GM19372 (cell line): Measurements from ENCODE around the gene ACVR1B.

Experiments
- ATAC-seq: cut with Tn5 transposase; IDR thresholded peaks from one replicate; pipeline ENCODE4 v1.9.1; 2021; ENCODE audit warnings: mild to moderate bottlenecking, low read depth, moderate library complexity; ENCODE audit not compliant: unreplicated experiment

Gene ACVR1B

DNA sequence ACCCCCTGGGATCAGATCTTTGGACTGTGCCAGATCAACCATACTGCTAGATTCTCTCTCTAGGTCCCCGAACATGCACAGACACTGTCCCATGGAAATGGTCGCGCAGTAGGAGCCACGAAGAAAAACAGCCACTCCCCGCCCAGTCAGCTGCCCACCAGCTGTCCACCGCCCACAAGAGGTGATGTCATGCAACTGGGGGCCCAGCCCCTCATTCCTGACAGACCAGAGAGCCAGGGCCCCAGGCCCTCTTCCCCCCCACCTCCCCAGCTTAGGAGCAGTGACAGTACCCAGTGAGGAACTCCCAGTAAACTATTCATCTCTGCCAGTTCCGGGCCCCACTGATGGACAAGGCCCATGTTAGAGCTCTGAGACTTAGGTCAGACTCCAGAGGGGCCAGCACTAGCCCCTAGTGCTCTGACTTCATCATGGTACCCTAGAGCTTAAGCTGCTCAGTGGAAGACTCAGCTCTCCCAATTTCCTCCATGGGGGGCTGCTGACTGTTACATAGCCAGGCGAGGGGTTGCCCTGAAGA lies 51.6 kb downstream of the ACVR1B start:
- no peak for ATAC-seq

DNA sequence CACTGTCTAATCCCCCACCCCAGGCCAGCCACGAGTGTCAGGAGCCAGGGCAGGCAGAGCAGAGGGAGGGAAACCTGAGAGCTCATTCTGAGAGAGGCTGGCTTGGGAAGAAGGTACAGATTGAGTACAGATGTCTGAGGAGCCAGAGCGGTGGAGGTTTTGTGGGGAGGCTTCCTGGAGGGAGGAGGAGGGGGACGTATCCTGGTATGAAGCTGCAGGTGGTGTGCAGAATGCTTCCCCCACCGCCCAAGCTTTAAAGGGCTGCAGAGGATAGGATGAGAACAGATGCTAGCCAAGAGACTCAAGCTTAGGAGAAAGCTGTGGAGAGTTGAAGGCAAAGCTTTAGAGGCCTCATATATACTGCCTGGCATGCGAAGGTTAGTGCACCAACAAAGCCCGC lies 52.1 kb downstream of the ACVR1B start:
- ATAC-seq, result no peak

DNA sequence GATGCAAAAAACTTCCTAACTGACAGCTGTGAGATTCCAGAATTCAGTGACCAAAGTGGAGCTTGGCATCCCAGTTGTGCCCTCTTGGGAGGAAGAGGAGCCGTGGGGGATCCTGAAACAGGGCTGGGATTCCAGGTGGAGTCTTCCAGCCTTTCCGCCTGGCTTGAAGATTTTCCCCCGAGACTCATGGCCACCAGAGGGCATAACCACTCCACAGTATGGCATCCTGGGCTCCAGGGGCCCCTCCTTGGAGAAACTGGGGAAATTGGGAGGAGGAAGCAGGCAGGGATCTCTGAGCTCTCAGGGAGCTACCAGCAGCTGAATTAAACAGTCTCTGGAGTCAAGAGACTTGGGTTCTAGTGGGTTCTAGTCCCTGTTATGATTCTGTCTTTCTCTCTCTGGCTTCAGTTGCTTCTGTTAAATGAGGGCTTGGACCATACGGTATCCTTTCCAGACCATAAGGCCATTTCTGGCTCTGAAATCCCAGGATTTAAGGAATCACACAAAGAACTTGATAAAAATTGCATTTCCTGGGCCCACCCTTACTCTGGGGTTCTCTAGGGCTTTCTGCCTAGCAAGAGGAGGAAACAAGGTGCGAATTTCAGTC lies 52.6 kb downstream of the ACVR1B start:
- ATAC-seq, result no peak

GRCh38 chr12:52005218-52005902 lies 53.9 kb downstream of the ACVR1B start:
- ATAC-seq, result no peak

DNA sequence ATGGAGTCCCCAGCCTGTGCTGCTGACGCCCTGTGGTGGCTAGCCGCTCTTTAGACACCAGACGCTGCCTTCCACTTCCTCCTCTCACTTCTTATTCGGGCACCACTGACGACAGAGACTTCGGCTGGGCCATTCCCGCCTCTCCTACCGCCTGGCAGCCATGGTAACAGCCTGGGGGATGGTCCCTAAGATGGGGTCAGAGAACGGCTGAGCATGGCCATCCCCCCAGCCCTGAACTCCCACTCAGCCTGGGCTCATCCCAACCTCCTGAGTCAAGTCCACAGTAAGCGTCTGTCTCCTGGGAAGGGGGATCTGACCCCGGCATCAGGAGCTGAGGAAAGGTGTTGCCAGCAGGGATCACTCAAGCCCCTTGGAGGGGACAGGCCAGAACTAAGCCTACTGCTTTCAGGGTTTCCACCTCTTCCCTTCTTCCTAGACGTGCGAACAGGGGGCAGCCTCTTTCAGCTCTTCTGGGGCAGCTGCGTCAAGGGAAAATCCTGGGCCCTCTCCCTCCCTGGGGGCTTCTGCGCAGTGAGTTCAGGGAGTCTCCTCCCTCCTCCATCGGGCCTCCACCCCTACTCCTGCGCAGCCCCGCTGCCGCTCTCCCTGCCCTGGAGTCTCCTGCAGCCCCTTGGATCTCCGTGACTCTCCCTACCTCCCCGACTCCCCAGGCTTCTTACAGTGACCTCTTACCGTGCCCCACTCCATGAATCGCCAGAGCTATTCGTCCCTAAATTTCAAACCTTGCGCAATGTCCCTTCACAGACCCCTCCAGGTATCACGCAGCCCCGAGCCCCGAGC lies 54.6 kb downstream of the ACVR1B start:
- no peak for ATAC-seq

DNA sequence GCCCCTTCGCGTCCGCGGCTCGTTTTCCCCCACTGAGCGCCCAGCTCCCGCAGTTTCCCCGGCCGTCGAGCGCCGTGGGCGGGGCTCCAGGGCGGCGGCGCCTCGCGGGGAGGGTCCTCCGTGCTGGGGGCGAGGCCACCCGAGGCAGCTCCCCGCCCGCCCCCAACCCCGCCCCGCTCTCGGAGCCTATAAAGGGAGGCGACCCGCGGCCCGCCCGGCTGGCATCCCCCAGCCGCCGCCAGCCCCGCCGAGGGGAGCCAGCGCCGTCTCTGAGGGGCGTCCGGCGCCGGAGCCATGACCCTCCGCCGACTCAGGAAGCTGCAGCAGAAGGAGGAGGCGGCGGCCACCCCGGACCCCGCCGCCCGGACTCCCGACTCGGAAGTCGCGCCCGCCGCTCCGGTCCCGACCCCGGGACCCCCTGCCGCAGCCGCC lies 55.2 kb downstream of the ACVR1B start, which contains the start of gene TAMALIN:
Gene TAMALIN (plus strand): TSS at position 221 of the 432 bp plus-strand sequence. CDS start 74 bp downstream, at position 295.
- no peak for ATAC-seq

DNA sequence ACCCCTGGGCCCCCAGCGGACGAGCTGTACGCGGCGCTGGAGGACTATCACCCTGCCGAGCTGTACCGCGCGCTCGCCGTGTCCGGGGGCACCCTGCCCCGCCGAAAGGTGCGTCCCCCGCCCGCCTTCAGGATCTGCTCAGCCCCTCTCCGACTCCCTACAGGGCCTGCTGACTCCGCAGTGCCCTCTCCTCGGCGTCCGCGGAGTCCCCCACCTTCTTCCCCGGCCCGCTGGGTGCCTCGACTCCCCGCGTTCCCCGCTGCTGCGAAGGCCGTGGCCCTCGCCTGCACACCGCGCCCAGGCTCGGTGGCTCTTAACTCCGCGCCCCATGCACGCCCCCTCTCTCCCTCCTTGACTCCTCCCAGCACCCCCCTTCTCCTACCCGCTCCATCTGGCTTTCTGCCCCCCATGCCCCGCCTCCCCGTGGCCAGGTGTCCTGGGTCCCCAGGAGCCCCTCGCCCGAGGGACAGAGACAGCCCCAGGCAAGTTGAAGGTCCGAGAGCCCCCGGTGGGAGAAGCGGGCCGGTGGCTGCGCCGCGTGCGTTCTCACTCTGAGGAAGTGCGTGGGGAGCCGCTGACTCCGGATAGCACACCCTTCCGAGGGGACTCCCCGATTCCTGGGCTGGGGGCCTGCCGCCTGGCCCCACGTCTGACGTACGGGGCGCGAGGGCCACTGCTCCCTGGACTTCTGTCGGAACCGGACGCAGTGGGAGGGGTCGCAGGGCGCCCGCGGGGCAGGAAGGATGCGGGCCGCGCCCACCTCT lies 55.8 kb downstream of the ACVR1B start:
- no peak for ATAC-seq

GRCh38 chr12:52007982-52008510 lies 56.5 kb downstream of the ACVR1B start:
- no peak for ATAC-seq

DNA sequence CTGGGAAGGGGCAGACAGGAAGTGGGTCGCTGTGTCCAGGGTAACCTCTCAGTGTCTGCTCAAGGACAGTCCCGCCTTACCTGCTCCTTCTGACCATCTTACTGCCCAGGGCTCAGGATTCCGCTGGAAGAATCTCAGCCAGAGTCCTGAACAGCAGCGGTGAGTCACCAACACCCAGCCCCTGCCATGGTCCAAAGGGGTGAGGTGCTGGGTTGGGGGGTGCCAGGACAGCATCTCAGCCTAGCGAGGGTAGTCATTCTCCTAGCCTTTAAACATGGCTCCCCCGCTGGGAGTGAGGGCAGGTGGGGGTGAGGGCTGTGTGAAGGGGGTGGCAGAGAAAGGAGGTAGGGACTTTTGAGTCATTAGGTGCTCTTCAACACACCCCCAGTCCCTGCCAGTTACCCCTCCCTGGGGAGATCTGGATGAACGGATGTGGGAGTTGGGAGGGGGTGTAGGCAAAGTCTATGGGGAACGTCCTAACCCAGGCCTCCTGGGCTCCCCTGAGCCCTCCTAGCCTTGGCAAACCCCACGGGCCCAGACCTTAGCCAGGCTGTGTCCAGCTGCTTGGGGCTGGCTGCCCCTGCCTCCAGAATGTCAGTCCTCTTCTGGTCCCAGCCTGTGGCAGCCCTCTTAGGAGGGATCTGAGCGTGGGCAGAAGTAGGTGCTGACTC lies 57.7 kb downstream of the ACVR1B start:
- no peak for ATAC-seq

DNA sequence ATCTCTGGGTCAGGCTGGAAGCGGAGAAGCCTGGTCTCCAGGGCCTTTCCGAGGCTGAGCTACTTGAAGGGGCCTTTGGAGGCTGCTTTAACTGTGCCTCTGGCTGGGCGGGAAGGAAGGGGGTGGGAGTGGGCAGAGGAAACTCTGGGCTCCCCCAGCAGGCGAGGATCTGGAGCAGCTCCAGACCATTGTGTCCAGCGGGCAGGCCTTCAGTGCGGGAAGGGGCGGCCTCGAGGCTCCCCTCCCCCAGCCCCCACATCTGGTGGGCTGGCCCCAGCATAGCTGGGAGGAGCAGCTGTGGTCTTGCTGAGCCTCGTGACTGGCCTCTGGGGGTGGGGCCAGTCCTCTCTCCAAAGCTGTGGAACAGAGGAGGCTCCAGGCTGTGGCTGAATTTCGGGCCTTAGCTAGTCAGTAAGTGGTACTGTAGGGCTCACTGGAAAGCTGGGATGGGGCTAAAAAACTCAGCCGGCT lies 58.7 kb downstream of the ACVR1B start:
- ATAC-seq, result no peak

- no peak for ATAC-seq
Observed at GRCh38 chr12:52010692-52011601, 59.4 kb downstream of the ACVR1B start.

DNA sequence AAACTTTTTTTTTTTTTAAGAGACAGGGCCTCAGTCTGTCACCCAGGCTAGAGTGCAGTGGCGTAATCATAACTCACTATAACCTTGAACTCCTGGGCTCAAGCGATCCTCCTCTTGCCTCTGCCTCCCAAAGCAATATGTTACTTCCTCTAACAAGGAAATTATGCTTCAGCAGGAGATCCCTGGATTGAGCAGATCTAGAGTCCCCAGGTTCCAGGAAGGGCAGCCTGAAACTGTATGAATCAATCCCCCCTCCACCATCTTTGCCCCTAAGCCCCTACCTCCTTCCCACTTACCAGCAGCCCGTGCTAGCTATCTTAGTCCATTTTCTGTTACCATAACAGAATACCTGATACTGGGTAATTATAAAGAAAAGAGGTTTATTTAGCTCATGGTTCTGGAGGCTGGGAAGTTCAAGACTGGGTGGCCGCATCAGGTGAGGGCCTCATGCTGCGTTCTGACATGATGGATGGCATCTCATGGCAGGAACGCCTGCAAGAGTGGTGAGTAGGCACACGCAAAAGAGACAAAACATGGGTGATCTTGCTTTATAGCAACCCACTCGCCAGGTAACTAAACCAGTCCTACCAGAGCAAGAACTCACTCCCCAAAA lies 60.2 kb downstream of the ACVR1B start:
- no peak for ATAC-seq

DNA sequence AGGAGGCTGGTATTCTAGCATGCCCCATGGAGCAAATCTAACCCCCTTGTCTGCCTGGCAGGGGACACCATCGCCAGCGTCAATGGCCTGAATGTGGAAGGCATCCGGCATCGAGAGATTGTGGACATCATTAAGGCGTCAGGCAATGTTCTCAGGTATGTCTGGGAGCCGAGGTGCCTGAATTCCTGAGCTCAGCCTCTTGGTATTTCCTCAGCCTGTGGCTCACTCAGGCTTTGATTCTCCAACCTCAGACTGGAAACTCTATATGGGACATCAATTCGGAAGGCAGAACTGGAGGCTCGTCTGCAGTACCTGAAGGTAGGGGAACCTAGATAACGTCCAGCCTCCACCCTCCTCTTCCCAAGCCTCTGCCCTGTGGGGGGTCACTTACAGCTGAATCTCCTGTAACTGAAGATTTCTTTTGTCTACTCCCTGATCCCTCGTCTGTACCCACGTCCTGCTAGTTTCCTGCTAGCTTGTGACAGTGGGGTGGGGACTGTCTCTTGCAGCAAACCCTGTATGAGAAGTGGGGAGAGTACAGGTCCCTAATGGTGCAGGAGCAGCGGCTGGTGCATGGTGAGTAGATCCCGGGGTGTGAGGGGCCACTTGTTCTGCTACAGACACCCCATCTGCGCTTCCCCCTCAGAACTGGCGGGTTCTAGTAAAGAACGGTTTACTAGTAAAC lies 62.3 kb downstream of the ACVR1B start:
- no peak for ATAC-seq

DNA sequence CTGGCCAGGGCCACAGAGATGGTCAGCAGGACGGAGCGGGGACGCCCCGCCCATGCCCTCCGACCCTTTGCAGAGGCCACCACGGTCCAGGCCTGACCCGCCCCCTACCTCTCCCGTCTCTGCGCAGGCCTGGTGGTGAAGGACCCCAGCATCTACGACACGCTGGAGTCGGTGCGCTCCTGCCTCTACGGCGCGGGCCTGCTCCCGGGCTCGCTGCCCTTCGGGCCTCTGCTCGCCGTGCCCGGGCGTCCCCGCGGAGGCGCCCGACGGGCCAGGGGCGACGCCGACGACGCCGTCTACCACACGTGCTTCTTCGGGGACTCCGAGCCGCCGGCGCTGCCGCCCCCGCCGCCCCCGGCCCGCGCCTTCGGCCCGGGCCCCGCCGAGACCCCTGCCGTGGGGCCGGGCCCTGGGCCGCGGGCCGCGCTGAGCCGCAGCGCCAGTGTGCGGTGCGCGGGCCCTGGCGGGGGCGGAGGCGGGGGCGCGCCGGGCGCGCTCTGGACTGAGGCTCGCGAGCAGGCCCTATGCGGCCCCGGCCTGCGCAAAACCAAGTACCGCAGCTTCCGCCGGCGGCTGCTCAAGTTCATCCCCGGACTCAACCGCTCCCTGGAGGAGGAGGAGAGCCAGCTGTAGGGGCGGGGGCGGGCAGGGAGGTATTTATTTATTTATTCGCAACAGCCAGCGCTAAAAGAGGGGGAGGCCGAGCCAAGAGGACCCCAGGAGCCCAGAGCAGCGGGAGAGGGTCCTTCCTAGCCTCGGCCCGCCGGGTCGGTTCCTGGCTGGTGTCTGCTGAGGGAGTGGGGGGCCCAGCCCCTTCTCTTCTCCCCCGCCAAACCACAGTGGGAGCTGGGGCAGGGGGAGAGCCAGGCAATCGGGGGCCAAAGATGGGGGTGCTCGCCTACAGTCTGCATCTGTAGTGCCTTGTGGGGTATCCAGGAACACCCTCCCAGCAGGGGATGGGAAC lies 63.4 kb downstream of the ACVR1B start:
- no peak for ATAC-seq

GRCh38 chr12:52015532-52016041 lies 64.1 kb downstream of the ACVR1B start:
- no peak for ATAC-seq

DNA sequence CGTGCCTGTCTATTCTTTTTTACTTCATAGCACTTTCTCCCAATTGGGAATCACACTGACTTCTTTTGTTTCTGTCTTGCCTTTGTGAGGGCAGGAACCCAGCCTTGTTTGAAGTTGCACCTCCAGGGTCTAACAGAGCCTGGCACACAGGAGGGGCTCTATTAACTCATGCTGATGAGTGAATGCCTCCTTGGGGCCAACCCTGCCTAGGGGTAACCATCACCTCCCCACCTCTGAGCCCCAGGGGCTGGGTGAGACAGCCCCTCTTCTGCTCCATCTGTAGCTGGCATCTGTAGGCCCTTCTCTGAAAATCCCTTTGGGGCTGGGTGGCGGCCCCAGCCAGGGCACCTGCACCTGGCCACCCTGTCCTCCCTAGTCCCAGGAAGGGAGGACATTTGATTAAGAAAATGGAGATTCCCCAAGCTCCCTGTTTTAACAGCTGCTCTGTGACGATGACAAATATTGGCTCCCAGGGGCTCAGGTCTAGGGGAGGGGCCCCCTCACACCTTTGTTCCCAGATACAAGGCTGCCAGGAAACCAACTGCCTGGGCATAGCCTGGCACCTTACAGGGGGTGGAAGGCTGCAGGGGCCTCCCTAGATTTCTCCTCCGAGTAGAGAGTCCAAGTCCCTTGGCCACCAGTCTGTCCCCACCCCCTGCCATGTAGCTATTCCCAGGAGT lies 67.1 kb downstream of the ACVR1B start:
- no peak for ATAC-seq
